ENCODE measurements around the gene RNU5B-1.

Gene RNU5B-1

DNA sequence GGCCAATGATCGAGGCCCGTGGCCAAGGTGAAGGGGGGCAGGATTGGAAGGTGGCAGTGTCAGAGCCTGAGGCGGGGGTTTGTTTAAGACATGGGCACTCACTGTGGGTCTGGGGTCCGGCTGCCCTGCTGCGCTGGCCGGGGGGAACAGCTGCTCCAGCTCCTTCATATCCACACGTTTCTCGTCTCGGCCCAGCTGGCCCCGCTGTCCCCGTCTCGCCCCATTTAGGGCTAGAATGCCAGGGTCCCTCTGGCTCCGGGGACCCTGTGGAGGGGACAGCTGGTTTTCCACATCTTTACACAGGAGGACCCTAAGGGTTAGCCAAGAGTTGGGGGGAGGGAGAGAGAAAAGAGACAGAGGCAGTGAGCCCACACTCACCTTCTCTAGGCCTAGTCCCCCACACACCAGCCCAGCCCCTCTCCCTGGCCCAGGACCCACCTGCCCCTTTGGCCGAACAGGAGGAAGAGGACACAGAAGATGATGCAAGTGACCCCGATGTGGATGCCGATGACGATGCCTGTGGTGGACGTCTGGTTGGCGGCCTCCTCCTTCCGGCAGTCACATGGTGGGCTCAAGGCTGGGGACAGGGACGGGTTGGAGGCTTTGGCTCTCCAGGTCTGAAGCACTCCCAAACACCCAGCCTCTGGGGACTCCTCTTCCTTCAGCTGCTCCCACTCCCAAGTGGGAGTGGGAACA lies 25.0 kb downstream of the RNU5B-1 start:
- no peak for DNase-seq

- no peak for DNase-seq
Observed at GRCh38 chr15:65329984-65330735, 25.7 kb downstream of the RNU5B-1 start.

DNA sequence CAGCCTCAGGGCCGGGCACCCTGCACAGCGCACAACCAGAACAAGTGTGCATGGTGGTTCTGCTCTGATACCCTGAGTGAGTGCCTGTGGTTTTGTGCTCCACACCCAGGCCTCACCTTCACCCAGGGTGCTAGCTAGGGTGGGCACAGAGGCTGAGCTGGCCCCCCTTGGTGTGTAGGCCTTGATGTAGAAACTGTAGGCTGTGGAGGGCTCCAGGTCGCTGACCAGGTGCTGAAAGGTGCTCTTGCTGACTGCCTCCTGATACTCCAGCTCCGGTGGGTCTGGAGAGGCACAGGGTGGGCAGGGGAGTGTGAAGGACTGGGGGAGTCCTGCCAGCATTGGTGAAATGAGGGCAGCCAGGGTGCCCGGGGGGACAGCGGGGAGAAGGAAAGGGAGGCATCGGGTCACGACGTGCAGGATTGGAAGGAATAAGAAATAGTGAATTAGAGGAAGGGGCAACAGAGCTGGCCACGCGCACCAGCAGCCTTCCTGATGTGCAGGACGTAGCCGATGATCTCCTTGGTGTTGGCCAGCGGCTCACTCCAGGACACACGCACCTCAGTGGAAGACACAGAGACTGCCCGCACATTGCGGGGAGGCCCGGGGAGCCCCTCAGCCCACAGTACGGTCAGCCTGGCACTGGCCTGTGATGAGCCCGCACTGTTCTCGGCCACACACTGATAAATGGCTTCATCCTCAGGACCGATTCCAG lies 26.6 kb downstream of the RNU5B-1 start:
- no peak for DNase-seq

DNA sequence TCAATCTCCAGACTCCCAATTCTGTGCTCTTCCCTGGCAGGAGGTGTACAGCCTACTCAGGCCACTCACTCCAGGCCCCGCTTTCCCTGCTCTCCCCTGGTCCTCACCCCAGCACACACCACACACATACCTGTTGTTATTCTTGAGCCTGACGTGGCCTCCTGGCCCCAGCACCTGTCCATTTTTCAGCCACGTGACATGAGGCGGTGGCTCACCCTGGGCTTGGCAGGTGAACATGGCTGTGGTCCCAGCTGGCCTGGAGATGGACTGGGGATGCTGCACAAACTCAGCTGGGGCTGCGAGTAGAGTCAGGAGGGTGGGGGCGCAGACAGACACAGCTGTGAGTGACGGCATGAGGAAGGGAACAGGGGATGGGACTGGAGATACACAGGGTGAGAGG lies 27.3 kb downstream of the RNU5B-1 start:
- DNase-seq: no peak

DNA sequence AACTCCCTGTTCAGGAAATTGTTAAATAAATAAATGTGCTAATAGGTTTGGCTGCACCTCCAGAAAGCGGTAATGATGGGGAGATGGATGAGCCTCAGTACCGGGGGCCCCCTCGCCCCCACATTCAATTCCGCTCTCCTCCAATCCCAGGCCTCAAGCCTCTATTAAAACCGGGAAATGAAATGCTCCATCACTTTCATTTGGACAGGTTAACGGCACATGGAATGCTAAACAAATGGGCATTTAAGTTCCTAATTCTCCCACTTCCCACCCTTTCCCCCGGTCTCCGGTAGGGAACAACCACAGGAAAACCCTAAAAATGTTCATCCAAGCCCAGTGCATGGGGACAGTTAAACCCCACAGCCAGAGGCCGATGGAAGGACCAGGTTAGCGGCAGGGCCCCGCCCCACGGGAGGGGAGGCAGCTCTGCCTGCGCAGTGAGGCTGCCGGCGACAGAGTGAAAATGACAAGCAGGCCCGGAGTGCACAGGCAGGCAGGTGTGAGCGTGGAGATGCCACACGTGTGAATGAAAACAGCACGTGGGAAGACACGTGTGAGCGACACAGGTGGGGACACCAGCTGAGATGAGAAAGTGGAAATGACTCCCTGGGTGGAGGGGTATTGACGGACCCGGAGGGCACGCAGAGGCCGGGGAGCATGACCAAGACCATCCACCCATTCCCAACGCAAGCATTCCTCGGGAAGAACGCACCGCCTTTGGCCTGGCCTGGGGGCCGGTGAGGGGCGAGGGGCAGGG lies 28.1 kb downstream of the RNU5B-1 start:
- no peak for DNase-seq

GRCh38 chr15:65333148-65333820 lies 28.8 kb downstream of the RNU5B-1 start:
- DNase-seq: no peak

GRCh38 chr15:65333856-65334255 lies 29.4 kb downstream of the RNU5B-1 start:
- DNase-seq: no peak

DNA sequence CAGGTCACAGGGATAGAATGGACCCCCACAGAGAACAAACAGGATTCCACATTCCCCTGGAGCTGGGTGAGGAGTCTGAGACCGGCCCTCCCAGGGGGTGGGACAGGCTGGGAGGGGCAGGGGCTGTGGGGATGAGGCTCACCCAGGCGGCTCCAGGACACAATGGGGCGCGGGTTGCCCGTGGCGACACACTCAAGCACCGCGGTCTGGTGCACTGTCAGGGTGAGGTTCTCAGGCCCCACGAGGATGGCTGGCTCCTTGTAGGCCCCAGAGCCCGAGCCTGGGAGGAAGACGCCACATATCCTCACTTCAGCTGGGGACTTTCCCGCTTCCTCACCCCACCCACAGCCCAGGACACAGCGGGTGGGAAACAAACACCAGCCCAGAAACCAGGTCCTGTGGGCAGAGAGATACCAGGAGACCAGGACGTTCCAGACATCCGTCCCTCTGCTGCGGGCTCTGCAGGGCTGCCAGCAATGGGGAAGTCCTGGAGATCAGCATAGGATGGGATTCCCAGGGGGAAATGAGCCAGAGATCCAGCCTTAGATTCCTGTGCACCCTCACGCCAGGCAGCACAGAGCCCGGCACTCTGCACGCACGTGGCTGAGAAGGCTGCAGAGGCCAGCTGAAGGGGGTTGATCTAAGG lies 30.2 kb downstream of the RNU5B-1 start:
- no peak for DNase-seq

GRCh38 chr15:65335278-65336055 lies 31.0 kb downstream of the RNU5B-1 start:
- DNase-seq: no peak

DNA sequence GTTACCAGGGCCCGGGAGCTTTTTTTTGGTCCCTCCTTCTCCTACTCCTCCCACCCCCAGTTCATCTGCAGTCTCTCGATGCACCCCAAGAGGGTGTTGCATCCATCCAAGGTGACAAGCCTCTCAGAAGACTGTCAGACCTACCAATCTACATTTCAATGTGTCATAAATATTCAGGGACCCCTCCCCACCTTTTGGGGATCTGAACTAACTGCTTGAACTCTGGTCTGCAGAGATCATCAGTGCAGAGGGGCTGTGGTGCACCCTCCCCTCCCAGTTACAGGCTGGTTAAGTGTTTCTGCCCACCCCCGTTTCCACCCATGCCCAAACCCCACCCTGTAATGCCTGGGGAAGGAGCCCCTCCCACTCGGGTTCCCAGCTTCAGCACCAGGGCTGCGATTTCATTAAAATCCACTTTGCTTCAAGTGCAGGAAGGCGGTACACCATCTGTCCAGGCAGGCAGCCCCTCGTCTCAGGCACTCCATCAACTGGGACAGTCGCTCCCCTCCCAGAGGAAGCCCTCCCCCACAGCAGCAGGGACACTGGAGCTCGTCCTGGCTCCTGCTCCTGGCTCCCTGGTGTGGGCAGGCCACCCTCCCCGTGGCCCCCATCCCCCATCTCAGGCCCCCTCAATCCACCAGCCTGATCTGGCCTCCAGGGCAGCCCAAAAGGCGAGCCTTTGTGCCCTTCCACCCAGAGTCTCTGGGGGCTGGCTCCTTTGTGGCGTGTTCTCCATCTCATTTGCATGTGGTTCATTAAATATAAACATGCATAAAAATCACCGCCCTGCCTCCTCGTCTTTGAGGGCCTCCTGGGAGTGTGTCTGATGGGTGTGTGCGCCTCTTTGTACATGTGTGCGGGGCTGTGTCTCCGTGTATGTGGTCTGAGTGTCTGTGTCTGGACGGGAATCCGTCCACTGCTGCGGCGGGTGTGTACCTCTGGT lies 32.3 kb downstream of the RNU5B-1 start:
- no peak for DNase-seq

DNA sequence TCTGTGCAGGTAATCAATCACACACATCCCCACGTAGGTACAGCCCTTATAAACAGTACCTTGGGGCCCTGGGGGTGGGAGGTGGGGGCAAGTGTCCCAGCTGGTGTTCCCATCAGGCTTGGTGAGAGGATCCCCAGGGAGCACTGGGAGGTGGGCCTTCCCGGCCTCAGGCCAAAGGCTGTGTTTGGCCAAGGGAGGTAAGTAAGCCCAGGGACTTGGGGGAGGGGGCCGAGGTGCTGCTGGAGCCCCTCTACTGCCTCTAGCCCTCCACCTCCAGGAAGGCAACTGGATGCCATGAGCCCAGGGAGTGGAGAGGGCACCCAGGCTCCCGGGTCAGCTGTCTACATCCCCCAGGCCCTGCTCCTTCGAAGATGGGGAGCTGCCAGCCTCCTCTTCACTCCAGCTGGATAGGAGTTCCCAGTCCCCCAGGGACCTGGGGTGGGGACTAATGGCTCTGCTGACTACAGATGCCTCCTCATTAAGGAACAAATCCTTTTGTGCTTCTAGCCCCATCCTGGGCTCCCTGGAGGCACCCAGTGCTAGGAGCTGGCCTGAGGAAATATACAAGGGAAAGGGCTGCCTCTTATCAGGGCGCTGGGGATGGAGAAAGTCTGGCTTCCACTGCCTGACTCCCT lies 33.1 kb downstream of the RNU5B-1 start:
- no peak for DNase-seq

DNA sequence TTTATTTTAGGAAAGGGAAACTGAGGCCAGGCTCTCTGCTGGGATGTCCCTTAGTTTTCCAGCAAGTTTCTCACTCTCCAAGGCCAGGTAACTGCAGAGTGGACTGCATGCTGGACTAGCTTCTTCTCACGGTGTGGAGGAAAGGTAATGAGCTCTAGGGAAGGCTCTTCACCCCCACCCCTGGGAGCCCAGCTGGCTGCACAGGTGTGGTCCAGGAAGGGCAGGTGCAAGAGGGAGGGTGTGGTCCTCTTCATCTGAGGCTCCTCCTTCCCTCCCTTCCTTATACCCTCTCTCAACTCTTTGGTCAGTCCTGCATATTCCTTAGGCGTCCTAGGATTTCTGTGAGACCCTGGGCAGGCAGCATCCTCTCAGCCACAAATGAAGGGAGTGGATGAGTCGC lies 33.9 kb downstream of the RNU5B-1 start:
- no peak for DNase-seq

DNA sequence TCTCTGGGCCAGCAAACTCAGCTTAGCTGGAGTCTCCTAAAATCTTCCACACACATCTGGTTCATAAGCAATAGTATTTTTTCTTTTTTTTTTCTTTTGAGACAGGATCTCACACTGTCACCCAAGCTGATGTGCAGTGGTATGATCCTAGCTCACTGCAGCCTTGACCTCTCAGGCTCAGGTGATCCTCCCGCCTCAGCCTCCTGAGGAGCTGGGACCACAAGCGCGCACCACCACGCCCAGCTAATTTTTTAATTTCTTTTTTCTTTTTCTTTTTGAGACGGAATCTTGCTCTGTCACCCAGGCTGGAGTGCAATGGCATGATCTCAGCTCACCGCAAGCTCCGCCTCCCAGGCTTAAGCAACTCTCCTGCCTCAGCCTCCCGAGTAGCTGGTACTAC lies 34.3 kb downstream of the RNU5B-1 start:
- no peak for DNase-seq

- no peak for DNase-seq
Observed at GRCh38 chr15:65339416-65339815, 34.9 kb downstream of the RNU5B-1 start.

DNA sequence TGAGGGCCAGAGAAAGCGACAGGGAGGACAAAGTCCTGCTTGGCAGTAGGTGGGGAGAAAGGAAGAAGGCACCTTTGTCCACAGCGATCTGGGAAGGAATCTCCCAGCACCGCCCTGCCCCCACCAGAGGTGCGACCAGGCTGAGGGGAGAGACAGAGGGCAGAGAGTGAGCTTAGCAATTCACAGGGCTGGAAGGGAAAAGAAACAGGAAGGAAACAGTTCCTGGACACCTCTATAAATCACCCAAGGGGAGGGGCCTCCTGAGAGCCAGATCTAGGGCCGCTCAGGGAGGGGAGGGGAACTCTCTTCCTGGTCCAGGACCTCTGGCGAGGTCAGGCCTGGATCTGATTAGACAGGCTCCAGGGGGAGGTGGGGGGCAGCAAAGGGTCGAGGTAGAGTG lies 35.4 kb downstream of the RNU5B-1 start:
- no peak for DNase-seq

DNA sequence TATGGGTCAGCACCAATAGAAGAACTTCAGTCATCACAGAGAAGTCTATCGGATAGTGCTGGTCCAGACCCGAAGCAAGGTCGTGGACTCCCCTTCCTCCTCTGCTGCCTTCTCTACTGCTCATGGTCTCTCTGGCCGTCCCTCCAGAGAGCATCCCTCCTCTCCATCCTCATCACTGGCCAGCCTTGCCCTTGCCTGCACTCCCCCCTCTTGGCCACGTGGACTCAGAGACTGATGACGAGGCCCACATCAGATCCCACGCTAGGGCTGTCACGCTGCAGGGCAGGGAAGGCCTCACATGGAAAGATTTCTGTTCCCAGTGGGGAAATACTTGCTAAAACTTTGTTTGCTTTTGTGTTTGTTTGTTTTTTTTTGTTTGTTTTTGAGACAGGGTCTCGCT lies 38.0 kb downstream of the RNU5B-1 start:
- DNase-seq: no peak

DNA sequence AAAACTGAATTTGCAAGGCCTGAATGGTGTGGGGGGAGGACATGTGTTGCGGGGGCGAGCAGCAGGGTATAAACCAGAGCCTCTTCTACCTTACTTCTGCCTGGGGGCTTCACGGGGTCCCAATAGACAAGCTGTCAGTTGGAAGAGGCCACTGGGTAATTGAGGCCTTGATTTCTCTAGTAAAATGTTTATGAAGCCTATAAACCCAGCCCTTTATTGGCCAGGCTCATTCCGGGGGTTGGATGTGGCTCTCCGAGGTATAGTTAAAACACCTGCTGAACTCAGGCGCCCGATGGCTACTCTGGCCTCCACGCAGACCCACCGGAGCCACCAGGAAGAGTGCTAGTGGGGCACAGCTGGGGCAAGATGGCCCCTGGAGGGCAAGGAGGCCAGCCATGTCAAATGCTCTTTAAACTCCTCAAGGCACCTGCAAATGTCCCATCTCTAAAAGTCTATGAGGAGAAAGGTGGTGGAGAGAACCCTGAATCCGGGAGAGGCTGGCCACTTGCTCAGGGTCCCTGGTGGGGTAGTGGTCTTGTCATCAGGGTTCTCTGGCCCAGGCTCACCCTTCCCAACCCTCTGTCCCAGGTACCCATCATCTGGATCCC lies 39.0 kb downstream of the RNU5B-1 start:
- DNase-seq: no peak

- no peak for DNase-seq
Observed at GRCh38 chr15:65344214-65344913, 39.9 kb downstream of the RNU5B-1 start.

GRCh38 chr15:65344914-65345275 lies 40.4 kb downstream of the RNU5B-1 start:
- no peak for DNase-seq

All from activated CD8-positive, alpha-beta memory T cell treated with anti-CD3 and anti-CD28 coated beads, Interleukin-2, amount 50 U/mL, for 4 hours (primary cell).